HG02798 (cell line): ENCODE measurements around the gene STK33.

Experiments used
- ATAC-seq: cut with Tn5 transposase; IDR thresholded peaks from one replicate; pipeline ENCODE4 v1.9.1; 2021; ENCODE audit warnings: mild to moderate bottlenecking; ENCODE audit not compliant: unreplicated experiment, poor library complexity

The STK33 gene

DNA sequence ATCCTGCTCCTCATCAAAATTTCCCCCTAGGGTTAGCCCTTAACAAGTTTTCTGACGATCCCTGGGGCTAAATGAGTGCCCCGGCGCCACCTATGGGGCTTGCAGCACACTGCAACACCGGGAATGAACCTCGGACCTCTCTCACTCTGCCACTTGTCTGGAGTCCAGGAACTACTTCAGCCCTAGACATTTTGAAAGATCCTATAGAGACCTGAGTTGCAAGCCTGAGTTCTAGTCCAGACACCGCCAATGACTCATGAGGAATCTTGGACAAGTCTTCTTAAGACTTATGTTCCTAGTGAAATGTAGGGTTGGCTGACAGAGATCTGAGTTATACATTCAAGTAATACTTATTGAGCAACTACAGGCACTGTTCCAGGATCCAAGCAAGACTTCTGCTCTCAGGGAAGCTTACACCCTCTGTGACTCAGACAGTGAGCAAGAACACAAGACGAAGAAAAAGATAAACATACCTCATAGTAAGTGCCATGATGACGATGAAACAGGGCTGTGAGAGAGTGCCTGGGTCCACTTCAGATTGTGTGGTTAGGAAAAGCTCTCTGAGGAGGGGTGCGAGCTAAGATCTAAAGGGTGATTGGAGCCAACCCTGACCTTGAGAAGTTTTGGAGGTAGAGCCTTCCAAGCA, 10.2 kb upstream of the STK33 start:
- peak; percentile 93 for ATAC-seq

DNA sequence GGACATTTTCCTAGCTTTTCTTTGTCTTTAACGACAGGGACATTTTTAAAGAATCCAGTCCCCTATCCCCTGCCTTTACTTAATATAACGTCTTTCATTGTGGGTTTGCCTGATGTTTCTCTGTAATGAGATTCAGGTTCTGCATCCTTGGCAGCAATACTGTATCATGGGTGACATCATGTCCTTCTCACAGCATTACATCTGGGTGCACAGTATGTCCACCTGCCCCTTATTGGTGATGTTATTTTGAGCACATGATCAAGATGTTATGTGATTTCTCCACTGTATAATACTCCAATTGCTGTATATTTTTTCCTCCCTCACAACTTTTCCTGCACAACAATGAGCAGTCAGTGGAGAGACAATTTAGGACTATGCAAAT, 9.7 kb upstream of the STK33 start:
- ATAC-seq, result peak; percentile 11

DNA sequence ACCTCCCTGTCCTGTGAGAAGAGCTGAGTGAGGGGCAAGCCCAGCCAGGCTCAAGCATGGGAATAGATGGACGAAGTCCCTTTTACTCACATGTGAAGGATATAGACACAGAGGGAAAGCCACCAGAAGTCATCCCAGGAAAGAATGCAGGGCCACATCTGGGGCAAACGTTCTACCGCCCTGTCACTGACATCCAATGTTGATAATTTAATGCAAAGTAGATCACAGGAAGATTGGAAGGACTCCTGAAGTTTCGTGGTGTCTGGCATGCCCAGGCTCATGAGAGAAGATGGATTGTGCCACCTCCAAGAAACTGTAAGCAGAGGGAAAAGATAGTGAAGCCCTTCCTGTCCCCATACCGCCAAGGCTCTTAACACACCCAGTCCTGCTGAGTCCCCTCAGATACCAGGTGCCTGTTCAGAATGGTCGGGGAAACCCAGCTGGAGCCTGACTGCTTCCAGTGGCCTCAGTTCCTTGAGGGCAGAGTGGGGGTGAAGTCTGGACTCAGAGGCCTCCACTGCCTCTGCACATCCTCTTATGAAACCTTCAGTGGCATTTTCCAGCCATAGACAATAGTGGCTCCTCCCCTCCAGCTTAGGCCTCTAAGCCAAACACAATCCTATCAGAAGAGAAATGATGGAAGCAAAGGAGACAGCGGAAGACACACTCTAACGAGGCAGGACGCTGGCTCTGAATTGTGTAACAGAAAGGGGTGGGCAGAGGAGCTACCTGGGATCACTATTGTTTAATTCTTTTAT, 7.5 kb upstream of the STK33 start:
- ATAC-seq, result no peak

DNA sequence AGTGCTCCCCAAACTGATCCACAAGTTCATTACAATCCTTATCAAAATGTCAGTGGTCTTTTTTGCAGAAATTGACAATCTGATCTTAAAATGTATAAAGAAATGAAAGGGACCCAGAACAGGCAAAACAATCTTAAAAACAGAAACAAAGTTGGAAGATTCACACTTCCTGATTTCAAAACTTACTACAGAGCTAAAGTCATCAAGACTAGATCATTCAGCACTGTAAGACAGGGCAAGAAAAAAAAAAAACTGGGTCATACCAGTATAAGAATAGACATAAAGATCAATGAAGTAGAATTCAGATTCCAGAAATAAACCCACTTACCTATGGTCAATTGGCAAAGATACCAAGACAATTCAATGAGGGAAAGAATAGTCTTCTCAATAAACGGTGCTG, 4.5 kb upstream of the STK33 start:
- no peak for ATAC-seq

DNA sequence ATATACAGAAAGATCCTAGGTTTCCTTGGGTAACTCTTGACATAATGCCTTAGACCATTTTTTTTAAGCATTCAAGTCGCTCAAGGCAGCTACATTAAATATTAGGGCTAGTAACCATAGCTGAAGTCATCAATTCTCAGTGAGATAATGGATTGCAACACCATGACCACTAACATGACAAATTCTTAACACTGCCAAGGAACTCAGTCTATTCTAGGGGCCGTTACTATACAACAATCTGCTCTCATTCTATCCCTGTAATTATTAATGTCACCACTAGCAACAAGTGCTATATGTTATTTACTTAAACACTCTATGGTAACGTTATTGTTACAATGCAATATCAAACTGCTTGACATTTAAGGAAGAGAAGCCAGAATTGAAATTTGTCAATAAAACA, 3.2 kb upstream of the STK33 start:
- no peak for ATAC-seq

DNA sequence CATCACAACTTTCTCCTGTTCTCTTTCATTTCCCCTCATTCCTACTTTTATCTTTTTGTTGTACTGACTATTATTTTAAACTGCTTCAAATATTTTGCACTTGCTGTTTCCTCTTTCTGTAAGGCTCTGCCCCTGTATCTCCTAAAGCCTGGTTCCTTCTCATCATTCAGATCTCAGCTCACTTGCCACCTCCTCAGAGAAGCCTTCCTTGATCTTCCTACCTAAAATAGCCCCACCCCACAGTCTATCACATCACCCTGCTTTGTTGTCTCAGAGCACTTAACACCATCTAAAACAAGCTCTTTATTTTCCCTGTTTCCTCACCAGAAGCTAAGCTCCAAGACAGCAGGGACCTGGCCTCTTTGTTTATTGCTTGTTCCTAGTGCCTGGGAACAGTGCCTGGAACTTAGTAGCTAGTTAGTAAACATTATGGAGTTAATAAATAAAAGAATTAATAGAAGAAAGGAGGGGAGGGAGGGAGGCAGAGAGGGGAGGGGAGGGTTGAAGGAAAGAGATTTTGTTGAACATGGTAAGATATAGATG, 2.5 kb upstream of the STK33 start:
- ATAC-seq, result no peak

DNA sequence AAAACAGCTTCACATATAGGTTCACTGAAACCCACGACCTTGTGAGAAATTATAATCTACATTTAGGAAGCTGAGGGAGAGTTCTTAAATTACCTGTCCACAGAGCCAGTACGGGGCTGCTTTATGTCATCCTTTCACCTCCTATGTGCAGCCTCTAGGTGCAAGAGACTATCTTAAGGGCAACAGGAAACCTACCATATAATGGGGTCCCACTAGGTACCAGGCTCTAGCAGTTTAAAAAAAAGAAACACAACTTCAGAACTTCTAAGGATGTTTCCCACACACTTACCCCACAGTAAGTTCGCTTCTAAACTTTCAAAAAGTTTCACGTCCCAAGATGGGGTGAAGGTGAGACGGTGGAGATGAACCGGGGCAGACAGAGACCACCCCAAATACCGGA, 573 bp downstream of the STK33 start:
- peak; percentile 16 for ATAC-seq

DNA sequence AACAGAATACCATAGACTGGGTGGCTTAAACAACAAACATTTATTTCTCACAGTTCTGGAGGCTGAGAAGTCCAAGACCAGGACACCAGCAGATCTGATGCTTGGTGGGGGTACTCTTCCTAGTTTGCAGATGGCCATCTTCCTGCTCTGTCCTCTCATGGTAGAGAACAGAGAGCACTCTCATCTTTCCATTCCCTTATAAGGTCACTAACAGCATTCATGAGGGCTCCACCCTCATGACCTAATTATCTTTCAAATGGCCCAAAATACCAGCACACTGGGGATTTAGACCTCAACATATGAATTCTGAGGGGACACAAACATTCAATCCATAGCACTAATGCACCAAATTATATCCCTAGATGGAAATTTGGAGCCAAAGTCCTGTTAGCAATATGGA, 6.1 kb downstream of the STK33 start:
- ATAC-seq, result no peak

DNA sequence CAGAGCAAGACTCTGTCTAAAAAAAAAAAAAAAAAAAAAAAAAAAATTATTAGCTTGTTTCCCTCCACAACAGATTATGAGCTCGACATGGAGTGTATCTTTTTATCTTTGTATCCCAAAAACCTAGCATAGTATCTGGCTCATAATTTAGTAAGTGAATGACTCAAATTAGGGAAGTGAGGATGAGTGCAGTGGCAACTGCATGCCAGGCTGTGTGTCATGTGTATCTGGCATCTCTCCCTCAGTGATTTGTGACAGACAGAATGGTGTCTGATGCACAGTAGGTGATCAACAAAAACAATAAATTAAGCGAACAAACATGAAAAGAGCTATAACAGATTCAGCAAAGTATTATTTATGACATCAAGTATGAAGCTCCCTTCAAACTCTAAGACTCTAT, 7.2 kb downstream of the STK33 start:
- ATAC-seq, result no peak

DNA sequence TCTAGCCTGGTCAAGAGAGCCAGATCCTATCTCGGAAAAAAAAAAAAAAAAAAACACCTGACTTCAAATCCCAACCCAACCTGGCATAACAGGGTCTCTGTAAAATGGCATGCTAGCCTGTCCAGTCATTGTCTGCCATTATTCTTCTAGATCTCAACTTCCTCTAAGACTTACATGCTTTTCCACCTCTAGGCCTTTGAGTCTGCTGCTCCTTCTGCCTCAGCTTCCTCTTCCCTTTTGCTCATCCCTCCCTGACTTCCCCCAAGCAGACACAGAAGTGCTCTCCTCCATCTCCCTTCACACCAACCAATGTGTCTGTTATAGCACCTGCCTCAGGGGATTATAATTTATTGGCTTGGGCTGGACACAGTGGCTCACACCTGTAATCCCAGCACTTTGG, 7.8 kb downstream of the STK33 start:
- no peak for ATAC-seq

DNA sequence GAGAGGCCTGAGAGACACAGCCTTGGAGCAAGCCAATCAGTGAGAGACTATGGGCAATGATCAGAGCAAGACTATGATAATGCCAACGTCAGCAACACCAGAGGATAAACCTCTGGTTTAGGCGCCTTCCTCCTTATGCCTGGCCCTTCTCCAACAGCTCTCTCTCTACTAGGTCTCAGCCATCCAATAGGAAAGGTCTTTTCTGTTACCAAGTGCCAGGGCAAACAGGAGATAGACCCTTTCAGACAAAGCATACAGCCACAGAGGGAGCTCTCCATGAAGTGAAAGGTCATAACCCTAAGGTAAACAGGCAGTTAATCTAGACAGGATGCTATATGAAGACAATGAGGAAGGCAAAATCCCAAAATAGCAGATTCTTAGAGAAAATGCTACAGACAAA, 9.5 kb downstream of the STK33 start:
- ATAC-seq, result no peak

DNA sequence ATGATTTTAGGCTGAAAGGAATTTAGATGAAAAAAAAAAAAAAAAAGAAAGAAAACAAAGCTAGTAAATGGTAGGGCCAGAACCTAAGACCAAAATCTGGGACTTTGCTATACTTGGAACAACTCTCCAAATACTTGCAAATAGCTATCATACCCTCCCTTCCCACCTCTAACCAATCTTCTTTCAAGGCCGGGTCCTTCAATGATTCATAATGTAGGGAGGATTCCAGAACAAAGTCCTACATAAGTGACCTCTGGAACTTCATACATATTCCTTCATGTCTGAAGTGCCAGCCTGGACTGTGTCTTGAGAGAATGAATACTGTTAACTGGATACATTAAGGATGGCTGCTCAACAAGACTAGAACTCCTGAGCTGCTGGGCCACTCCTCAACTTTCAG, 9.9 kb downstream of the STK33 start:
- ATAC-seq, result no peak

DNA sequence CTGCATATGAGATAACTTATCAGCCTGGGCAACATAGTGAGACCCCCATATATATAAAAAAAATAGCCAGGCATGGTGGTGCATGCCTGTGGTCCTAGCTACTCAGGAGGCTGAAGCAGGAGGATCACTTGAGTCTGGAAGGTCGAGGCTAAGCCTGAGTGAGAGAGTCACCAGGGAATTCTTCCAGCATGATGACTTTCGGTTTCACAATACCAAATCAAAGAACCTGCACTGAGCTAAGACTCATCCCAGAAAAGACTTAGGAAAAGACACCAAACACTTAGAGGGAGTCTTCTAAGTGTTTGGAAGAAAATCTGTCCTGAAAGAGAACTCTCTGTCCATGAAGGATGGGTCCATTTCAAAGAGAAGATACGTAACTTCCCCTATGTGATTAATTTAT, 12.7 kb downstream of the STK33 start:
- no peak for ATAC-seq

DNA sequence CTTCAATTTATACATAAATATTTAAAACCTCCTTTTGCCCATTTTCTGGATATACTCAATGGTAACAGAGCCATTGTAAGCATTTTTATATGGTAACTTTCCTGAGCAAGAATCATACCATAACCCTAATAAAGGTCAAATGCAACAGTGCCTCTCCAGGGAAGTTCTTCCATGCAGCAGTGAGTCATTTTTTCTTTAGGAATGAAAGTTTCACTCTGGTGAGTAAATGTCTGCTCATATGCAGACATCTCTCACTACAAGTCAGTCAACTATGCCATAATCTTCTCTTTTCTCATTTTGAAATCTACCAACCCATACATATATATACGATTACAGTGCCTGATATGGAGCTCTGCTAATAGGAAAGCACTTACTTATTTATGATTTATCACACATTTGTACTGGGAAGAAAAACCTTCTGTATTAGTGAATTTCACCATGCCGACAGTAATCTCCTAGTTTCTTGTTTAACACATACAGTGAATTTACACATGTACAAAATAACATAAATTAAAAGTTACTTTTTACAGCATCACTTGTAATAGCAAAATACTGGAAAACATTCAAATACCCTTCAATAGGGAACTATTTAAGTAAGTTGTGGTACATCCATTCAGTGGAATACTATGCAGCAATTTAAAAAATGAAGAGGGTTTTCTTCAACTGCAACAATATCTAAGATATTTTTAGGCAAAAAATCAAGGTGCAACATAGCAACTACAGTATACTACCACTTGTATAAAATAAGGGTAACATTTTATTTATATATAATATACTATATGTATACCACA, 16.0 kb downstream of the STK33 start:
- ATAC-seq, result no peak

DNA sequence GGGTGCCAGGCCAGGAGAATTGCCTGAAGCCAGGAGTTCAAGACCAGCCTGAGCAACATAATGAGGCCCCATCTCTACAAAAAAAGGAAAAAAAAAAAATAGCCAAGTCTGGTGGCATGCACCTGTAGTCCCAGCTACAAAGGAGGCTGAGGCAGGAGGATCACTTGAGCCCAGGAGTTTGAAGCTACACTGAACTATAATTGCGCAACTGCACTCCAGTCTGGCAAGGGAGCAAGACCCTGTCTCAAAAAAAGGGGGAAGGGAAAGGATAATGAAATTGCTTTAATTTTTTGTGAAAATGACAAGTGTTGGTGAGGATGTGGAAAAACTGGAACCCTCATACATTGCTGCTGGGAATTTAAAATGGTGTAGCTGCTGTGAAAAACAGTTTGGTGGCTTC, 19.2 kb downstream of the STK33 start:
- no peak for ATAC-seq

DNA sequence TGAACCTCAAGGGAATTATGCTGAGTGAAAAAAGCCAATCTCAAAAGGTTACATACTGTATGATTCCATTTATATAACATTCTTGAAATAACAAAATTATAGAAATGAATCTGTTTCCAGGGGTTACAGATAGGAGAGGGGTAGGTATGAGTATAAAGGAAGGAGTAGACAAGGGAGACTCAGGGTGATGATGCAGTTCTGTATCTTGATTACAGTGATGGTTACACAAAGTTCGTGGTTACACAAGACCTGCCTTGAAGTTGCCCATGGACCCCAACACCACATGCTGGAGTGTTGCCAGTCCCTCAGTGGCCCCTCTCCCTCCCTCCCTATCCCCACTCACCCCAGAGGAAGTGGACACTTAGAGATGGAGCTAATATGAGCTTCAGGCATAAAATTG, 20.3 kb downstream of the STK33 start:
- ATAC-seq, result no peak

DNA sequence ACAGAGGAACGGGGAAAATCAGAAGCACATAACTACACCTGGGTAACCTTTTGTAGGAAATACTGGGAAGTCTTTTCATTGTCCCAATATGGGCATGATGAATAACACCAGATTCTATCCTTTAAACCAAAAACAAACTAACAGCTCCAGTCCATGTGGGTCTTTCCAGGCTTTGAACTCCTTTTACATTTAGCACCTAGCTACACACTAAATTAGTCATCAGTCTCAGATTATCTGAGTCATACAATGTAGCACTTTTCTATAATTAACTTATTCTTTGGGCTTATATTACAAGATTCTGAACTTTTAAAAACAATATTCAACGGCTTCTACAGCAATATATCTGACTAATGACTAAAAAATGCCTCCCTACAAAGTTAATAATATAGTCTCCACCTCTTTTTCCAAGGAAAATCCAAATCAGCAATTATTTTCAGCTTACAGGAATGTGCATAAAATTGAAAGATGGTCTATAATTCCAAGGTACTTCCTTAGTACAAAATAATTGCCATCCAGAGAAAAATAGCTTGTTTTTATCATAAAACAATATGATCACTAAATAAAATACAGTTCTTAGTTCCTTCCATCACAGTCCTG, 26.3 kb downstream of the STK33 start:
- ATAC-seq, result peak; percentile 69

DNA sequence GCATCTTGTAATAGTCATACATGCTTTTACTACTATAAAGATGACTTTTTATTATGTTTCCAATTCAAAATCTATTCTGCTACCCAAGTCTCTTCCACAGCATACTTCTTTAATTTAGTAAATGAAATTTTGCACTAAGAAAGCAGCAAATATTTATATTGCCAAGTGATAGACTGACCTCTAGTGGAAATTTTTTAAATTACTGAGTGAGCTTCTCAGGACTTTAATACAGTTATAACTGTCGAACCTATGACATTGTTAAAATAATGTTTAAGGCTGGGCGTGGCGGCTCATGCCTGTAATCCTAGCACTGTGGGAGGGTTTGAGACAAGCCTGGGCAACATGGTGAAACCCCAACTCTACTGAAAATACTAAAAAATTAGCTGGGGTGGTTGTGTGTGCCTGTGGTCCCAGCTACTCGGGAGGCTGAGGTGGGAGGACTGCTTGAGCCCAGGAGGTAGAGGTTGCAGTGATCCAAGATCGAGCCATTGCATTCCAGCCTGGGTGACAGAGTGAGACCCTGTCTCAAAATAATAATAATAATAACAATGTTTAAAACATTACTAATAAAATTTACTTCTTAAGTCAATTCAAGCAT, 27.3 kb downstream of the STK33 start:
- peak; percentile 48 for ATAC-seq

DNA sequence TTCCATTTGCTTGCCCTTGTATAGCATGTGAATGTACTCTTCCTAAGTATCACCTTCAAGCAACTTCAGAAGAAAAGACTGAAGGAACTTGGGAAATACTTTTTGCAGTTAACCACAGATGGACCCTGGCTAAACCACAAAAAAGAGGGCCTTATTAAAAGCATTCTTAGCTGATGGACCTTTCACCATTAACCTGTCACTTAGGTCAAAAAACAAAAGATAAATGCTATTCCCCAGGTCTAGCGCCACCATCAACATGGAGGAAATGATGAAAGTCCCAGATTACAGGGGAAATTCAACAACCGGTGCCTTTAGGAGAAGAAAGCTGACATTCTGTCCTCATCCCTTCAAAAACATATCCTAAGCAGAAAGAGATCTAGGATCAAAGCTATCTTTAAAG, 29.5 kb downstream of the STK33 start:
- ATAC-seq, result no peak

DNA sequence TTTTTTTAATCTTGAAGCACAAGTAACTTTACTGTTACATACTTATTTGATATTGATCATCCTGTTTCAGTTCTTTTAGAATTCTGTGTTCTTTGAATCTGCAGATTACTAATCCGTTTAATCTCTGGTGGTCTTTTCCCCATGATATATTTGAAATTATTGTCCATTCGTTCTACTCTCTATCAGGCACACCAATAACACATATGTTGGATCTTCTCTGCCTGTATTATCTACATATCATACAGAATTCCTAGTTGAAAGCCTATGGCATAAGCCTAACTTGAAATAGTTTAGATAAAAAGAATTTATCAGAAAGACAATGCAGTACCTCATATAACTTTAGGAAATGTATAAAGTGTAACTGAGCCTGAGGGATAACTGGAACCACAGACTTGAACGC, 32.6 kb downstream of the STK33 start:
- ATAC-seq, result no peak
